Head of caudate nucleus (tissue), 42 donors: ENCODE data around the gene TEKT3.
A peak's percentile ranks its signal among the peaks of the same experiment; 100 is the strongest.

ENCODE experiments used
- DNase-seq, 42 donors: peaks; one replicate each; pipeline versions ENCODE4 v3.0.0 to v3.0.0-alpha.2; 2020 to 2021; ENCODE audit warnings: mixed read lengths in 7 of 42
- intact Hi-C: fragments of 100-400 bp; cut with DNase I; formaldehyde crosslinking; loops from one replicate; pipeline ENCODE4 v1.15.0; 2022

TEKT3 gene

DNA sequence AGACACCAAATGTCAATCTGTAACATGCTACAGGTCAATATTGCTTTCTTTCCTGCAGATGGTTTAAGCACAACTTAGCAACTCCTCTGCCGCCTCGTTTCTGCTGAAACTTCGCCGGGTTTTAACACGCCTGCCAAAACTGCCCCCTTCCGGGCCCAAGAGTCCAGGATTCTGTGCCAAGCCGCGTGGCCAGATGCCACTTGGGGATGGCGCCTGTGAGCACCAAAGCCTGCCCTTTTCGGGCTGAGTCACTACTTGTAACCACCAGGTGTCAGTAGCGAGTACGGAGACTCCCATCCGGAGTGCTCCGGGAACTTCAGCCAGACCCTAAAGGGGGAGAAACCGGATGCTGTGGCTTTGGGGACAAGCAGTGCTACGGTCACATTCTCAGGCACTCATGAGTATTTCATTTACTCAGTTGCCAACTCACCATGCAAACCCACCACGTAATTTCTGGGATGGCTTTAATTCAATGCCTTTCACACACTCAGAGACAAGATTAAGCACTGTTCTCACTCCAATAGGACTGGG lies 84.1 kb downstream of the TEKT3 start:
- intact Hi-C loops = no loop called here

DNA sequence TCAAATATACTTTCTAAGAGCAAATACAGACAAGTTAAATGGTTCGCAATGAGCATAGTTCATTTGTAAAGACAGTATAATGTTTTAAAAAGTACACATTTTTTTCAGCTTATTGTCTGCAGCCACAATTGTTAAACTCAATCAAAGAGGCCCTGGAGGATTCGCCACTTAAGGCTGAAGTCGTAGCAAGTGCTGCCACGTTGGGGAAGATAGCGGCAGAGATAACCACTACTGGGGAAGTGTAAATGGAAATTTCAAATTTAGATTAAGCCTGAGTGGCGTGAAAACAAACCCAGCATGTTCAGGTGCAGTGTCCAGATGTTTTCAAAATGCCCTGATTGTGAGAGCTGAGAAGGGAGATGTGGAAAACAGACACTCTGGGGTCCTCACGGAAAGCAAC lies 84.7 kb downstream of the TEKT3 start:
- intact Hi-C loops = no loop called here
- no peak for DNase-seq

More for the DNA sequence above, 84.1 kb downstream of the TEKT3 start:
- DNase-seq = peak; percentile 83 to 98 (median 95)

- no peak for DNase-seq
- intact Hi-C loops = no loop called here
Observed at GRCh38 chr17:15255713-15256454, 85.5 kb downstream of the TEKT3 start.
